VCaP (cell line): ENCODE results near the gene TMEM266.

Source experiments
- H3K27ac ChIP-seq: fragments of 450-650 bp; 2 replicates; pipeline ENCODE4 v1.5.1; 2017
- CTCF ChIP-seq: fragments of 450-650 bp; conservative IDR thresholded peaks from 2 replicates; pipeline ENCODE4 v1.5.1; 2017; ENCODE audit warnings: mild to moderate bottlenecking, moderate library complexity

Gene TMEM266

GRCh38 chr15:76252249-76252648, 192.5 kb downstream of the TMEM266 start:
- TF ChIP-seq CTCF: no peak
- peak overlapping the region; percentile 40 for H3K27ac ChIP-seq

- TF ChIP-seq CTCF: no peak
Measured at GRCh38 chr15:76253691-76254473, 194.1 kb downstream of the TMEM266 start.

More at GRCh38 chr15:76253691-76254473, 194.1 kb downstream of the TMEM266 start:
- no peak overlapping the region for H3K27ac ChIP-seq
